ENCODE data around the gene CLASP2. TPM values are rescaled to one million over a fixed set of nuclear protein-coding genes. Genes with fewer than 3 reads are reported as not detected.
"Not testable (repeated sequence)": the region's sequence is repeated elsewhere in the genome, so short reads cannot be mapped to it uniquely, and the experiment has no call there.

Gene CLASP2
- total RNA-seq, 1 donor from 2014 or later = 85.8 TPM

GRCh38 chr3:33467786-33468185 is 250.3 kb downstream of the CLASP2 start:
- no peak for TF ChIP-seq CTCF (IDR thresholded peaks at IDR 0.05)
- no peak overlapping the region for H3K4me3 Mint-ChIP-seq
- DNase-seq (no peak), ATAC-seq (ENCODE audit: low read depth) (no peak)
- ChIA-PET CTCF (no interaction called here), POLR2A (no interaction called here)
- H3K4me1 Mint-ChIP-seq = no peaks in the 10 kb centered on the region
- intact Hi-C loops (cut with micrococcal nuclease) = no loop called here
- peaks cover 9% of the 10 kb centered on the region for H3K9me3 Mint-ChIP-seq
- peaks cover 20% of the 10 kb centered on the region for H3K36me3 Mint-ChIP-seq (ENCODE audit: low read depth)
- no peak overlapping the region for H3K27ac Mint-ChIP-seq
- no peaks in the 10 kb centered on the region for H3K27me3 Mint-ChIP-seq

GRCh38 chr3:33461097-33461496 is 257.0 kb downstream of the CLASP2 start:
- DNase-seq = no peak
- H3K4me3 Mint-ChIP-seq = no peak overlapping the region
- TF ChIP-seq CTCF (IDR thresholded peaks at IDR 0.05) = no peak
- POLR2A ChIA-PET = no interaction called here
- H3K27me3 Mint-ChIP-seq = no peaks in the 10 kb centered on the region
- peaks cover 24% of the 10 kb centered on the region for H3K9me3 Mint-ChIP-seq
- no peaks in the 10 kb centered on the region for H3K4me1 Mint-ChIP-seq
- intact Hi-C loops (cut with micrococcal nuclease) = no loop called here
- no peak overlapping the region for H3K27ac Mint-ChIP-seq
- peaks cover 20% of the 10 kb centered on the region for H3K36me3 Mint-ChIP-seq (ENCODE audit: low read depth)
- no peak for ATAC-seq (ENCODE audit: low read depth)
- CTCF ChIA-PET = no interaction called here

- H3K27ac Mint-ChIP-seq; H3K4me1 Mint-ChIP-seq; H3K4me3 Mint-ChIP-seq; DNase-seq; POLR2A ChIA-PET; H3K27me3 Mint-ChIP-seq; intact Hi-C loops (cut with micrococcal nuclease); CTCF ChIA-PET; ATAC-seq (ENCODE audit: low read depth): not testable (repeated sequence)
- Mint-ChIP-seq H3K36me3 (ENCODE audit: low read depth) (peaks cover 22% of the 10 kb centered on the region), H3K9me3 (peaks cover 22% of the 10 kb centered on the region)
These were observed 258.5 kb downstream of the CLASP2 start for GRCh38 chr3:33459577-33459976.

GRCh38 chr3:33458446-33458845 is 259.6 kb downstream of the CLASP2 start:
- POLR2A ChIA-PET = no interaction called here
- no peak for DNase-seq
- Mint-ChIP-seq H3K4me1 (peaks cover 3% of the 10 kb centered on the region), H3K27me3 (no peaks in the 10 kb centered on the region), H3K36me3 (ENCODE audit: low read depth) (peaks cover 20% of the 10 kb centered on the region), H3K9me3 (peaks cover 25% of the 10 kb centered on the region), H3K4me3 (no peak overlapping the region), H3K27ac (no peak overlapping the region)
- CTCF ChIA-PET = no interaction called here
- ATAC-seq (ENCODE audit: low read depth) = no peak
- TF ChIP-seq CTCF (IDR thresholded peaks at IDR 0.05) = no peak
- intact Hi-C loops (cut with micrococcal nuclease) = no loop called here

GRCh38 chr3:33456756-33457155 is 261.3 kb downstream of the CLASP2 start:
- no peak for TF ChIP-seq CTCF (IDR thresholded peaks at IDR 0.05)
- Mint-ChIP-seq H3K4me3 (no peak overlapping the region), H3K36me3 (ENCODE audit: low read depth) (peaks cover 16% of the 10 kb centered on the region), H3K27ac (no peak overlapping the region), H3K9me3 (peaks cover 25% of the 10 kb centered on the region), H3K27me3 (no peaks in the 10 kb centered on the region), H3K4me1 (peaks cover 3% of the 10 kb centered on the region)
- intact Hi-C loops (cut with micrococcal nuclease) = no loop called here
- ChIA-PET POLR2A (no interaction called here), CTCF (no interaction called here)
- ATAC-seq (ENCODE audit: low read depth) (no peak), DNase-seq (no peak)

- no peak for DNase-seq
- no peak for ATAC-seq (ENCODE audit: low read depth)
- TF ChIP-seq CTCF (IDR thresholded peaks at IDR 0.05) = no peak
- Mint-ChIP-seq H3K27ac (no peak overlapping the region), H3K4me3 (no peak overlapping the region), H3K9me3 (peaks cover 11% of the 10 kb centered on the region), H3K36me3 (ENCODE audit: low read depth) (peaks cover 4% of the 10 kb centered on the region), H3K4me1 (peaks cover 3% of the 10 kb centered on the region), H3K27me3 (no peaks in the 10 kb centered on the region)
- intact Hi-C loops (cut with micrococcal nuclease) = no loop called here
- ChIA-PET POLR2A (no interaction called here), CTCF (no interaction called here)
These were observed 264.7 kb downstream of the CLASP2 start for GRCh38 chr3:33453331-33453761.

- POLR2A ChIA-PET; H3K4me1 Mint-ChIP-seq; ATAC-seq (ENCODE audit: low read depth); H3K9me3 Mint-ChIP-seq; intact Hi-C loops (cut with micrococcal nuclease); CTCF ChIA-PET; H3K27me3 Mint-ChIP-seq; H3K36me3 Mint-ChIP-seq (ENCODE audit: low read depth); H3K27ac Mint-ChIP-seq; H3K4me3 Mint-ChIP-seq; DNase-seq: not testable (repeated sequence)
These were observed 266.1 kb downstream of the CLASP2 start for GRCh38 chr3:33451994-33452393.

All from activated B cell treated with CpG ODN at 0.5 μM for 24 hours (primary cell).